SK-N-SH (cell line): ENCODE data around the gene ADGRB2. TPM values are rescaled to one million over a fixed set of nuclear protein-coding genes. Genes with fewer than 3 reads are reported as not detected.

Experiments
- CTCF ChIA-PET: fragments of 300-600, 350-600 bp; formaldehyde crosslinking; extraction: SDS; loops from one replicate; lab custom pipeline; 2021; lab: Yijun Ruan, JAX
- POLR2A ChIA-PET: fragments of 350-600 bp; sonication (Branson Sonifier 250); formaldehyde crosslinking; extraction: SDS; loops from one replicate; lab custom pipeline; 2020; ENCODE audit warnings: antibody characterized with exemption, inconsistent platforms; lab: Yijun Ruan, JAX
- DNase-seq: peaks from one replicate; pipeline ENCODE4 v3.0.0; 2012
- H2AFZ ChIP-seq: fragments of 200-600 bp; sonication (generic); 2 replicates; pipeline ENCODE4 v1.8.1; 2016; ENCODE audit warnings: antibody characterized with exemption, mild to moderate bottlenecking, low read depth
- H3F3A ChIP-seq: fragments of 200-600 bp; sonication (generic); replicated peaks from 2 replicates; pipeline ENCODE3; 2016; ENCODE audit warnings: antibody characterized with exemption, mild to moderate bottlenecking; ENCODE audit not compliant: insufficient read depth
- H3K27ac ChIP-seq, 2 experiments: fragments of 200-500 bp in 1 of 2; fragments of 200-600 bp in 1 of 2; sonication (Bioruptor generic) in 1 of 2; sonication (generic), shearing (Covaris generic) in 1 of 2; 2 replicates each; pipeline versions ENCODE4 v1.5.1 to v1.6.1; 2014 to 2016; ENCODE audit warnings: low read depth in 2 of 2, inconsistent platforms in 1 of 2, low read length in 1 of 2, mild to moderate bottlenecking in 1 of 2, mixed read lengths in 1 of 2
- H3K27me3 ChIP-seq: fragments of 200-600 bp; sonication (generic), shearing (Covaris generic); 2 replicates; pipeline ENCODE4 v1.6.1; 2016; ENCODE audit warnings: mixed run types; ENCODE audit not compliant: insufficient read depth
- H3K36me3 ChIP-seq, 2 experiments: fragments of 200-500 bp in 1 of 2; fragments of 200-600 bp in 1 of 2; sonication (Bioruptor generic) in 1 of 2; sonication (generic) in 1 of 2; replicated peaks in 1 of 2; 2 replicates each; pipeline versions ENCODE3 to v1.5.1; 2014 to 2016; ENCODE audit warnings: low read length in 1 of 2, mild to moderate bottlenecking in 1 of 2; ENCODE audit not compliant: insufficient read depth in 2 of 2, control insufficient read depth in 1 of 2
- H3K4me1 ChIP-seq, 2 experiments: fragments of 200-500 bp in 1 of 2; fragments of 200-600 bp in 1 of 2; sonication (Bioruptor generic) in 1 of 2; sonication (generic), shearing (Covaris generic) in 1 of 2; 2 replicates each; pipeline versions ENCODE4 v1.5.1 to v1.6.1; 2014 to 2016; ENCODE audit warnings: low read depth in 1 of 2, low read length in 1 of 2, mixed run types in 1 of 2; ENCODE audit not compliant: insufficient read depth in 2 of 2, control insufficient read depth in 1 of 2
- H3K4me2 ChIP-seq: fragments of 200-600 bp; sonication (generic), shearing (Covaris generic); 2 replicates; pipeline ENCODE4 v1.6.1; 2017; ENCODE audit warnings: mixed run types
- H3K4me3 ChIP-seq, 2 experiments: fragments of 200-500 bp in 1 of 2; fragments of 200-600 bp in 1 of 2; sonication (Bioruptor generic) in 1 of 2; sonication (generic), shearing (Covaris generic) in 1 of 2; 2 replicates each; pipeline versions ENCODE4 v1.5.1 to v1.8.1; 2014 to 2016; ENCODE audit warnings: low read depth in 2 of 2, inconsistent platforms in 1 of 2, low read length in 1 of 2, mild to moderate bottlenecking in 1 of 2, mixed read lengths in 1 of 2, moderate library complexity in 1 of 2
- H3K79me2 ChIP-seq: fragments of 200-600 bp; sonication (generic); 2 replicates; pipeline ENCODE4 v1.8.1; 2017; ENCODE audit warnings: mild to moderate bottlenecking; ENCODE audit not compliant: insufficient read depth
- H3K9ac ChIP-seq: fragments of 200-600 bp; sonication (generic); 2 replicates; pipeline ENCODE4 v1.6.1; 2017; ENCODE audit warnings: mixed run types
- H3K9me2 ChIP-seq: fragments of 200-600 bp; sonication (generic); 2 replicates; pipeline ENCODE4 v1.6.1; 2017; ENCODE audit warnings: mixed run types
- H3K9me3 ChIP-seq: fragments of 200-600 bp; sonication (generic); 2 replicates; pipeline ENCODE4 v1.6.1; 2017; ENCODE audit warnings: mixed run types, mild to moderate bottlenecking, moderate library complexity
- H4K20me1 ChIP-seq: fragments of 200-600 bp; sonication (generic); 2 replicates; pipeline ENCODE4 v1.6.1; 2017; ENCODE audit warnings: mild to moderate bottlenecking, mixed run types; ENCODE audit not compliant: insufficient read depth
- EZH2phosphoT487 ChIP-seq: fragments of 200-600 bp; sonication (generic); IDR thresholded peaks from 2 replicates; pipeline ENCODE4 v1.6.1; 2017; ENCODE audit warnings: low read depth, mixed run types, mild to moderate bottlenecking, antibody characterized with exemption, moderate library complexity, borderline replicate concordance
- FOXJ3 ChIP-seq: sonication (generic); formaldehyde crosslinking; IDR thresholded peaks from 2 replicates; pipeline ENCODE4 v1.5.1; 2020; ENCODE audit warnings: mild to moderate bottlenecking, missing genetic modification reagents
- FOXM1 ChIP-seq: IDR thresholded peaks from 2 replicates; pipeline ENCODE4 v1.4.0; 2012; ENCODE audit warnings: low read depth, mild to moderate bottlenecking
- IRF3 ChIP-seq: fragments of 150-350 bp; IDR thresholded peaks from 2 replicates; pipeline ENCODE4 v1.6.1; 2016; ENCODE audit warnings: mild to moderate bottlenecking, low read depth, low read length
- JUND ChIP-seq: IDR thresholded peaks from 2 replicates; pipeline ENCODE4 v1.4.0; 2012
- NFIC ChIP-seq: IDR thresholded peaks from 2 replicates; pipeline ENCODE4 v1.4.0; 2012; ENCODE audit warnings: borderline replicate concordance
- NRF1 ChIP-seq: IDR thresholded peaks from 2 replicates; pipeline ENCODE4 v1.6.1; 2012; ENCODE audit warnings: low read depth, mild to moderate bottlenecking, low read length
- PBX3 ChIP-seq: IDR thresholded peaks from 2 replicates; pipeline ENCODE4; 2012
- RAD21 ChIP-seq: IDR thresholded peaks from 2 replicates; pipeline ENCODE4 v1.6.1; 2012; ENCODE audit warnings: mild to moderate bottlenecking, low read length
- SIN3A ChIP-seq: IDR thresholded peaks from 2 replicates; pipeline ENCODE4 v1.6.1; 2012; ENCODE audit warnings: low read depth, mild to moderate bottlenecking, low read length, moderate library complexity, borderline replicate concordance
- TAF1 ChIP-seq: IDR thresholded peaks from 2 replicates; pipeline ENCODE4 v1.6.1; 2012; ENCODE audit warnings: low read depth, mild to moderate bottlenecking, low read length, moderate library complexity, borderline replicate concordance
- USF1 ChIP-seq: IDR thresholded peaks from 2 replicates; pipeline ENCODE4 v1.4.0; 2012; ENCODE audit warnings: low read depth, borderline replicate concordance
- USF2 ChIP-seq: fragments of 150-350 bp; IDR thresholded peaks from 2 replicates; pipeline ENCODE4 v1.6.1; 2017; ENCODE audit warnings: antibody characterized with exemption, low read length, low read depth, borderline replicate concordance
- WGBS: methylation state at CpG from one replicate; pipeline ENCODE4 v1.1.6; 2017; ENCODE audit warnings: low lambda C conversion rate; 5-methylcytosine and 5-hydroxymethylcytosine counted together
- polyA plus RNA-seq, 3 experiments: library from polyadenylated mRNA; depleted of rRNA; stranded (reverse); fragments of >200 nt; gene quantifications; 2 replicates each; pipeline ENCODE4 v1.2.3, GENCODE V29; 2012

ADGRB2 gene
- polyA plus RNA-seq, 1 of the 3 experiments (the other 2 are of a cell fraction) = 13.0 TPM

GRCh38 chr1:31726715-31727114 is 37.4 kb downstream of the ADGRB2 start:
- 66% methylated on average over 3 of the region's 4 CpGs for WGBS

GRCh38 chr1:31725777-31726535 is 38.2 kb downstream of the ADGRB2 start:
- no peaks in the 10 kb centered on the region for H3K9me2 ChIP-seq
- peaks cover 0 to 16% of the 10 kb centered on the region in 2 experiments for H3K36me3 ChIP-seq
- 99% methylated on average over 7 of the region's 12 CpGs for WGBS
- H3K9ac ChIP-seq = no peak overlapping the region
- no peak overlapping the region for H3K4me2 ChIP-seq
- H4K20me1 ChIP-seq = no peaks in the 10 kb centered on the region
- DNase-seq = peak; percentile 55
- POLR2A ChIA-PET = interaction anchor here (1.0 kb wide), 1 partner anchor 11 kb away, joined by 5 read pairs; no protein-coding TSS in a partner anchor
- no peak overlapping the region for H3K4me3 ChIP-seq
- TF ChIP-seq NRF1 (no peak), NFIC (peak; percentile 14; the same call in 1 of the 2 replicates)
- TF ChIP-seq, all 33 proteins: peak for 1
- peaks cover 5% of the 10 kb centered on the region for H3F3A ChIP-seq
- H3K79me2 ChIP-seq = no peaks in the 10 kb centered on the region
- CTCF ChIA-PET = interaction anchor here (0.8 to 3.4 kb wide), 9 partner anchors 8 to 162 kb away, joined by 3 to 36 read pairs (median 6); partner anchors contain the start of gene COL16A1
- no peak overlapping the region for H3K27ac ChIP-seq
- H3K4me1 ChIP-seq = peaks cover 0 to 6% of the 10 kb centered on the region in 2 experiments; a peak in 1 of 4 replicates
- H2AFZ ChIP-seq = no peak overlapping the region
- no peaks in the 10 kb centered on the region for H3K9me3 ChIP-seq
- H3K27me3 ChIP-seq = no peaks in the 10 kb centered on the region

More at GRCh38 chr1:31726715-31727114, 37.4 kb downstream of the ADGRB2 start:
- no peak overlapping the region for H3K9ac ChIP-seq
- ChIA-PET CTCF (interaction anchor here (1.2 to 3.4 kb wide), 5 partner anchors 7 to 62 kb away, joined by 6 to 36 read pairs (median 9); no protein-coding TSS in a partner anchor), POLR2A (interaction anchor here (1.0 kb wide), 1 partner anchor 11 kb away, joined by 5 read pairs; no protein-coding TSS in a partner anchor)
- no peak for DNase-seq
- no peaks in the 10 kb centered on the region for H3K9me2 ChIP-seq
- H3K4me2 ChIP-seq = no peak overlapping the region
- peaks cover 0 to 6% of the 10 kb centered on the region in 2 experiments; a peak in 1 of 4 replicates for H3K4me1 ChIP-seq
- no peak overlapping the region for H3K4me3 ChIP-seq
- H3K79me2 ChIP-seq = no peaks in the 10 kb centered on the region
- no peak overlapping the region for H3K27ac ChIP-seq
- no peak overlapping the region for H2AFZ ChIP-seq
- peaks cover 0 to 23% of the 10 kb centered on the region in 2 experiments for H3K36me3 ChIP-seq
- no peaks in the 10 kb centered on the region for H3K27me3 ChIP-seq
- TF ChIP-seq TAF1 (no peak), USF1 (no peak), JUND (no peak)
- TF ChIP-seq, all 33 proteins: peak for 0
- H3K9me3 ChIP-seq = no peaks in the 10 kb centered on the region
- H3F3A ChIP-seq = peaks cover 5% of the 10 kb centered on the region
- no peaks in the 10 kb centered on the region for H4K20me1 ChIP-seq

GRCh38 chr1:31725134-31725533 is 39.0 kb downstream of the ADGRB2 start:
- H3F3A ChIP-seq = peaks cover 5% of the 10 kb centered on the region

More at GRCh38 chr1:31725134-31725533, 39.0 kb downstream of the ADGRB2 start:
- H3K27me3 ChIP-seq = no peaks in the 10 kb centered on the region
- TF ChIP-seq PBX3 (no peak), EZH2phosphoT487 (no peak), FOXM1 (no peak), FOXJ3 (no peak), USF2 (no peak), RAD21 (no peak), IRF3 (no peak), USF1 (no peak), SIN3A (no peak)
- TF ChIP-seq, all 33 proteins: peak for 0
- no peak for DNase-seq
- H3K27ac ChIP-seq = no peak overlapping the region
- POLR2A ChIA-PET = no interaction called here
- H3K9me3 ChIP-seq = no peaks in the 10 kb centered on the region
- WGBS = 94% methylated on average over 10 of the region's 10 CpGs
- H3K79me2 ChIP-seq = no peaks in the 10 kb centered on the region
- H3K9me2 ChIP-seq = no peaks in the 10 kb centered on the region
- no peak overlapping the region for H3K4me2 ChIP-seq
- H3K36me3 ChIP-seq = peaks cover 0 to 10% of the 10 kb centered on the region in 2 experiments
- peaks cover 0 to 6% of the 10 kb centered on the region in 2 experiments; a peak in 1 of 4 replicates for H3K4me1 ChIP-seq
- no peak overlapping the region for H3K4me3 ChIP-seq
- CTCF ChIA-PET = interaction anchor here (0.8 to 3.4 kb wide), 8 partner anchors 9 to 162 kb away, joined by 3 to 36 read pairs (median 7); partner anchors contain the start of gene COL16A1
- no peaks in the 10 kb centered on the region for H4K20me1 ChIP-seq
- H3K9ac ChIP-seq = no peak overlapping the region
- no peak overlapping the region for H2AFZ ChIP-seq
